SK-N-MC (cell line): ENCODE data around the gene AKAP6.

Source experiments
- FOXP2 ChIP-seq: optimal IDR thresholded peaks from 2 replicates; pipeline ENCODE3; 2011; ENCODE audit warnings: mild to moderate bottlenecking, moderate library complexity; ENCODE audit not compliant: insufficient read depth; ENCODE audit errors: extremely low read length, control extremely low read depth
- POLR2AphosphoS5 ChIP-seq: IDR thresholded peaks from 2 replicates; pipeline ENCODE4 v1.6.1; 2012; ENCODE audit warnings: mild to moderate bottlenecking, low read depth, low read length, borderline replicate concordance

DNA sequence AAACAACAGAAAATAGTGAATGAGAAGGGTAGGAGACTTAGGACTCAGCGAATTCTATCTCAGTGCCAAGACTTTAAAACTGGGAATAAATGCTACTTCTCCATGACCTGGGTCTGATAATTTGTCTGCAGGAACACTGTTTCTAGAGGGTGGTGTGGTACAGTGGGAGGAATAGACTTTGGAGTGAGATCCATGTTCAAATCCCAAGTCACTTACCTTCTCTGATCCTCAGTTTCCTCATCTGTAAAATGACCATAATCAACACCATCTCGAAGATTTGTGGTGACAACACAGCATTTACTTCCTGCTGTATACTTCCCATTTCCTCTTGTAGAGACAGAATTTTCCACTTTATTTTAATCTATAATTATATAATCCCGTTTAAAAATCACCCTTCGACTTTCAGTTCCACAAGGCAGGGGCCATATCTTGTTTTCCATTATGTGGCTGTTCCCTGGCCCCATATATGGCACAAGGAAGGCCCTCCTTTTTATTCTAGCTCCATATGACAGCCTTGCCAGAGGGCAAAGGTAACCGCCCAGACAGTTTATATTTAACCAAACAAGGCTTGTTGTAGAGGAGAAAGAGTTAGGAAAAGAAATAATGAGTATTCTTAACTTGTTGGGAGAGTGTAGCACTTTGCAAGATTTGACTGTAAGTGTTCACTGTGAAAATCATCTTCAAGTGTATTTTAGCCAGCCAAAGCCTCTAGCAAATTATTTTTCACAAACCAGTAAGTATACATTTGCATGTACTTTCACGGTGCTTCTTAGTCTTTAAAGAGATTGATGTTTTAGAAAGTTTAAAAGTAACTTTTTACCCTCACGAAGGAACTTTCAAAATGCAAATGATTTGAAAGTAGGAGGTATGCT, 243.1 kb downstream of the AKAP6 start:
- TF ChIP-seq POLR2AphosphoS5 (no peak), FOXP2 (no peak)
